ENCODE measurements around the gene ARV1.

DNA sequence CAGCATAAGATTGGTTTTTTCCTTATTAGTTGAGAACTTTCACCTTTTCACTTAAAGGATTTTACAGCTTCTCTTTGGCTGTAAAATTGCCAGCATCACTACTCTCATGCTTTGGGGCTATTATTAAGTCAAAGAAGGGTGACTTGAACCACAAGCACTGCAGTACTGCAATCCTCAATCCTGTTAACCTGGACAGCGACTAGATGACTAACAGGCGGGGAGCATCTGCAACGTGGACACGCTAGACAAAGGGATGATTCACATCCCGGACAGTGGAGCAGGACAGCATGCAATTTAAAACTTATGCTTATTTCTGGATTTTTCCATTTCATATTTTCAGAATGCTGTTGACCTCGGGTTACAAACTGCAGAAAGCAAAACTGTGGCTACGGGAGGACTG, 8.1 kb downstream of the ARV1 start:
- TF ChIP-seq, protein P1, sequence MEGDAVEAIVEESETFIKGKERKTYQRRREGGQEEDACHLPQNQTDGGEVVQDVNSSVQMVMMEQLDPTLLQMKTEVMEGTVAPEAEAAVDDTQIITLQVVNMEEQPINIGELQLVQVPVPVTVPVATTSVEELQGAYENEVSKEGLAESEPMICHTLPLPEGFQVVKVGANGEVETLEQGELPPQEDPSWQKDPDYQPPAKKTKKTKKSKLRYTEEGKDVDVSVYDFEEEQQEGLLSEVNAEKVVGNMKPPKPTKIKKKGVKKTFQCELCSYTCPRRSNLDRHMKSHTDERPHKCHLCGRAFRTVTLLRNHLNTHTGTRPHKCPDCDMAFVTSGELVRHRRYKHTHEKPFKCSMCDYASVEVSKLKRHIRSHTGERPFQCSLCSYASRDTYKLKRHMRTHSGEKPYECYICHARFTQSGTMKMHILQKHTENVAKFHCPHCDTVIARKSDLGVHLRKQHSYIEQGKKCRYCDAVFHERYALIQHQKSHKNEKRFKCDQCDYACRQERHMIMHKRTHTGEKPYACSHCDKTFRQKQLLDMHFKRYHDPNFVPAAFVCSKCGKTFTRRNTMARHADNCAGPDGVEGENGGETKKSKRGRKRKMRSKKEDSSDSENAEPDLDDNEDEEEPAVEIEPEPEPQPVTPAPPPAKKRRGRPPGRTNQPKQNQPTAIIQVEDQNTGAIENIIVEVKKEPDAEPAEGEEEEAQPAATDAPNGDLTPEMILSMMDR (conservative IDR thresholded peaks at IDR 0.05; ENCODE audit: low read depth in 2 of 2), result no peak
- no peak for TF ChIP-seq EZH2 (IDR thresholded peaks at IDR 0.05; ENCODE audit: low read depth, unreplicated experiment)
- TF ChIP-seq, protein P2, sequence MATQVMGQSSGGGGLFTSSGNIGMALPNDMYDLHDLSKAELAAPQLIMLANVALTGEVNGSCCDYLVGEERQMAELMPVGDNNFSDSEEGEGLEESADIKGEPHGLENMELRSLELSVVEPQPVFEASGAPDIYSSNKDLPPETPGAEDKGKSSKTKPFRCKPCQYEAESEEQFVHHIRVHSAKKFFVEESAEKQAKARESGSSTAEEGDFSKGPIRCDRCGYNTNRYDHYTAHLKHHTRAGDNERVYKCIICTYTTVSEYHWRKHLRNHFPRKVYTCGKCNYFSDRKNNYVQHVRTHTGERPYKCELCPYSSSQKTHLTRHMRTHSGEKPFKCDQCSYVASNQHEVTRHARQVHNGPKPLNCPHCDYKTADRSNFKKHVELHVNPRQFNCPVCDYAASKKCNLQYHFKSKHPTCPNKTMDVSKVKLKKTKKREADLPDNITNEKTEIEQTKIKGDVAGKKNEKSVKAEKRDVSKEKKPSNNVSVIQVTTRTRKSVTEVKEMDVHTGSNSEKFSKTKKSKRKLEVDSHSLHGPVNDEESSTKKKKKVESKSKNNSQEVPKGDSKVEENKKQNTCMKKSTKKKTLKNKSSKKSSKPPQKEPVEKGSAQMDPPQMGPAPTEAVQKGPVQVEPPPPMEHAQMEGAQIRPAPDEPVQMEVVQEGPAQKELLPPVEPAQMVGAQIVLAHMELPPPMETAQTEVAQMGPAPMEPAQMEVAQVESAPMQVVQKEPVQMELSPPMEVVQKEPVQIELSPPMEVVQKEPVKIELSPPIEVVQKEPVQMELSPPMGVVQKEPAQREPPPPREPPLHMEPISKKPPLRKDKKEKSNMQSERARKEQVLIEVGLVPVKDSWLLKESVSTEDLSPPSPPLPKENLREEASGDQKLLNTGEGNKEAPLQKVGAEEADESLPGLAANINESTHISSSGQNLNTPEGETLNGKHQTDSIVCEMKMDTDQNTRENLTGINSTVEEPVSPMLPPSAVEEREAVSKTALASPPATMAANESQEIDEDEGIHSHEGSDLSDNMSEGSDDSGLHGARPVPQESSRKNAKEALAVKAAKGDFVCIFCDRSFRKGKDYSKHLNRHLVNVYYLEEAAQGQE (IDR thresholded peaks at IDR 0.05; ENCODE audit: unreplicated experiment), result no peak
- TF ChIP-seq POLR2AphosphoS5 (IDR thresholded peaks at IDR 0.05; ENCODE audit: low read depth), result no peak
- no peak for TF ChIP-seq EZH2phosphoT487 (IDR thresholded peaks at IDR 0.05; ENCODE audit: unreplicated experiment)
- TF ChIP-seq, protein P3, sequence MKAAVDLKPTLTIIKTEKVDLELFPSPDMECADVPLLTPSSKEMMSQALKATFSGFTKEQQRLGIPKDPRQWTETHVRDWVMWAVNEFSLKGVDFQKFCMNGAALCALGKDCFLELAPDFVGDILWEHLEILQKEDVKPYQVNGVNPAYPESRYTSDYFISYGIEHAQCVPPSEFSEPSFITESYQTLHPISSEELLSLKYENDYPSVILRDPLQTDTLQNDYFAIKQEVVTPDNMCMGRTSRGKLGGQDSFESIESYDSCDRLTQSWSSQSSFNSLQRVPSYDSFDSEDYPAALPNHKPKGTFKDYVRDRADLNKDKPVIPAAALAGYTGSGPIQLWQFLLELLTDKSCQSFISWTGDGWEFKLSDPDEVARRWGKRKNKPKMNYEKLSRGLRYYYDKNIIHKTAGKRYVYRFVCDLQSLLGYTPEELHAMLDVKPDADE (IDR thresholded peaks at IDR 0.05), result no peak
- no peak for TF ChIP-seq STAT1 (IDR thresholded peaks at IDR 0.05; ENCODE audit: unreplicated experiment)
- TF ChIP-seq CREB1 (CRISPR knock-in tag; IDR thresholded peaks at IDR 0.05; ENCODE audit: low read depth), result no peak
- TF ChIP-seq JUNB (IDR thresholded peaks at IDR 0.05; ENCODE audit: unreplicated experiment), result no peak

All from GM23338 (cell line).